Measurements from ENCODE around the gene NUP93.

DNA sequence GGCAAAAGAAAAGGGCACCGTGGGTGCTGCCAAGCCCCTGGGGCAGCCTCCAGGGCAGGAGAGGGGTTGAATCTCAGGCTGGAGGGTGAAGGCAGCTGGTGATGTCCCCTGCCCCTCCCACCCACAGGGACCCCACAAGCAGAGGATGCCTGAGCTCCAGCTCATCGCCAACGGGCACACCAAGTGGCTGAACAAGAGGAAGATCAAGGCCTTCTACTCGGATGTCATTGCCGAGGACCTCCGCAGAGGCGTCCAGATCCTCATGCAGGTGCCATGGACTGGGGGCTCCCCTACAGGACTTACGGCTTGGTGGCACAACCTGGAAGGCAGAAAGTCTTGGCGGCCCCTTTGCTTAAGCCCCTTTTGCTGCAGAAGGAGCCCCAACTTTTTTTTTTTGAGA lies 156.9 kb downstream of the NUP93 start:
- TF ChIP-seq, protein P1, sequence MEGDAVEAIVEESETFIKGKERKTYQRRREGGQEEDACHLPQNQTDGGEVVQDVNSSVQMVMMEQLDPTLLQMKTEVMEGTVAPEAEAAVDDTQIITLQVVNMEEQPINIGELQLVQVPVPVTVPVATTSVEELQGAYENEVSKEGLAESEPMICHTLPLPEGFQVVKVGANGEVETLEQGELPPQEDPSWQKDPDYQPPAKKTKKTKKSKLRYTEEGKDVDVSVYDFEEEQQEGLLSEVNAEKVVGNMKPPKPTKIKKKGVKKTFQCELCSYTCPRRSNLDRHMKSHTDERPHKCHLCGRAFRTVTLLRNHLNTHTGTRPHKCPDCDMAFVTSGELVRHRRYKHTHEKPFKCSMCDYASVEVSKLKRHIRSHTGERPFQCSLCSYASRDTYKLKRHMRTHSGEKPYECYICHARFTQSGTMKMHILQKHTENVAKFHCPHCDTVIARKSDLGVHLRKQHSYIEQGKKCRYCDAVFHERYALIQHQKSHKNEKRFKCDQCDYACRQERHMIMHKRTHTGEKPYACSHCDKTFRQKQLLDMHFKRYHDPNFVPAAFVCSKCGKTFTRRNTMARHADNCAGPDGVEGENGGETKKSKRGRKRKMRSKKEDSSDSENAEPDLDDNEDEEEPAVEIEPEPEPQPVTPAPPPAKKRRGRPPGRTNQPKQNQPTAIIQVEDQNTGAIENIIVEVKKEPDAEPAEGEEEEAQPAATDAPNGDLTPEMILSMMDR (IDR thresholded peaks at IDR 0.05; ENCODE audit: low read depth, low read length): no peak
- TF ChIP-seq POLR2A (IDR thresholded peaks at IDR 0.05; ENCODE audit: extremely low read depth, insufficient read length): no peak
